ENCODE data around the gene OLIG1. TPM values are rescaled to one million over a fixed set of nuclear protein-coding genes. Genes with fewer than 3 reads are reported as not detected.

The OLIG1 gene
- total RNA-seq, 1 donor from 2014 or later, result not detected

GRCh38 chr21:33036430-33037162, 33.3 kb upstream of the OLIG1 start:
- DNase-seq (no peak), ATAC-seq (ENCODE audit: low read depth) (no peak)
- POLR2A ChIA-PET, result no interaction called here
- Mint-ChIP-seq H3K4me3 (no peak overlapping the region), H3K27me3 (peaks cover 54% of the 10 kb centered on the region), H3K36me3 (ENCODE audit: low read depth) (no peaks in the 10 kb centered on the region), H3K27ac (no peak overlapping the region), H3K9me3 (peaks cover 5% of the 10 kb centered on the region), H3K4me1 (peaks cover 2% of the 10 kb centered on the region)
- no peak for TF ChIP-seq CTCF (IDR thresholded peaks at IDR 0.05)
- intact Hi-C loops (cut with micrococcal nuclease), result no loop called here
- CTCF ChIA-PET, result no interaction called here

- no peaks in the 10 kb centered on the region for H3K36me3 Mint-ChIP-seq (ENCODE audit: low read depth)
- ChIA-PET POLR2A (no interaction called here), CTCF (no interaction called here)
- peaks cover 5% of the 10 kb centered on the region for H3K9me3 Mint-ChIP-seq
- H3K4me1 Mint-ChIP-seq, result peaks cover 2% of the 10 kb centered on the region
- no peak for TF ChIP-seq CTCF (IDR thresholded peaks at IDR 0.05)
- no peak for DNase-seq
- no peak for ATAC-seq (ENCODE audit: low read depth)
- no peak overlapping the region for H3K27ac Mint-ChIP-seq
- intact Hi-C loops (cut with micrococcal nuclease), result no loop called here
- H3K27me3 Mint-ChIP-seq, result peaks cover 51% of the 10 kb centered on the region
- no peak overlapping the region for H3K4me3 Mint-ChIP-seq
Measured at GRCh38 chr21:33037501-33037900, 32.4 kb upstream of the OLIG1 start.

GRCh38 chr21:33039536-33039935, 30.4 kb upstream of the OLIG1 start:
- peaks cover 5% of the 10 kb centered on the region for H3K9me3 Mint-ChIP-seq
- H3K4me3 Mint-ChIP-seq, result no peak overlapping the region
- no peak overlapping the region for H3K27ac Mint-ChIP-seq
- no peak for DNase-seq
- ATAC-seq (ENCODE audit: low read depth), result no peak
- no peaks in the 10 kb centered on the region for H3K36me3 Mint-ChIP-seq (ENCODE audit: low read depth)
- H3K4me1 Mint-ChIP-seq, result peaks cover 2% of the 10 kb centered on the region
- no peak for TF ChIP-seq CTCF (IDR thresholded peaks at IDR 0.05)
- peaks cover 52% of the 10 kb centered on the region for H3K27me3 Mint-ChIP-seq
- ChIA-PET CTCF (no interaction called here), POLR2A (no interaction called here)
- intact Hi-C loops (cut with micrococcal nuclease), result no loop called here

GRCh38 chr21:33040215-33040614, 29.7 kb upstream of the OLIG1 start:
- no peak for ATAC-seq (ENCODE audit: low read depth)
- Mint-ChIP-seq H3K27me3 (peaks cover 48% of the 10 kb centered on the region), H3K4me3 (no peak overlapping the region), H3K27ac (no peak overlapping the region), H3K4me1 (peaks cover 2% of the 10 kb centered on the region), H3K9me3 (peaks cover 5% of the 10 kb centered on the region), H3K36me3 (ENCODE audit: low read depth) (no peaks in the 10 kb centered on the region)
- TF ChIP-seq CTCF (IDR thresholded peaks at IDR 0.05), result no peak
- POLR2A ChIA-PET, result no interaction called here
- no peak for DNase-seq
- CTCF ChIA-PET, result no interaction called here
- intact Hi-C loops (cut with micrococcal nuclease), result no loop called here

- Mint-ChIP-seq H3K4me3 (no peak overlapping the region), H3K27ac (no peak overlapping the region), H3K9me3 (peaks cover 5% of the 10 kb centered on the region), H3K4me1 (no peaks in the 10 kb centered on the region), H3K36me3 (ENCODE audit: low read depth) (no peaks in the 10 kb centered on the region), H3K27me3 (peaks cover 40% of the 10 kb centered on the region)
- ATAC-seq (ENCODE audit: low read depth) (no peak), DNase-seq (no peak)
- CTCF ChIA-PET, result no interaction called here
- POLR2A ChIA-PET, result no interaction called here
- intact Hi-C loops (cut with micrococcal nuclease), result no loop called here
- no peak for TF ChIP-seq CTCF (IDR thresholded peaks at IDR 0.05)
Measured at GRCh38 chr21:33041981-33042380, 28.0 kb upstream of the OLIG1 start.
